ENCODE data around the gene EFNA1. TPM values are rescaled to one million over a fixed set of nuclear protein-coding genes. Genes with fewer than 3 reads are reported as not detected.

EFNA1 gene
- polyA plus RNA-seq, 1 donor: 96.1 TPM

GRCh38 chr1:155083052-155083541 lies 44.6 kb upstream of the EFNA1 start:
- Histone ChIP-seq H3K4me3 (ENCODE audit: low read length) (no peak overlapping the region), H3K36me3 (ENCODE audit: control insufficient read depth, insufficient read depth, low read length) (no peaks in the 10 kb centered on the region), H3K9me3 (ENCODE audit: control insufficient read depth, low read depth, low read length) (peaks cover 13% of the 10 kb centered on the region), H3K4me1 (ENCODE audit: control insufficient read depth, insufficient read depth, low read length) (peaks cover 63% of the 10 kb centered on the region), H3K27ac (ENCODE audit: low read length) (no peak overlapping the region), H3K27me3 (ENCODE audit: control insufficient read depth, insufficient read depth, low read length) (peaks cover 53% of the 10 kb centered on the region)
- DNase-seq: peak; percentile 70 to 83
- WGBS (ENCODE audit: insufficient coverage, low lambda C conversion rate): no CpG with 5 or more reads among the region's 6 CpGs

GRCh38 chr1:155083865-155084721 lies 43.6 kb upstream of the EFNA1 start:
- no peak for DNase-seq
- Histone ChIP-seq H3K36me3 (ENCODE audit: control insufficient read depth, insufficient read depth, low read length) (no peaks in the 10 kb centered on the region), H3K27ac (ENCODE audit: low read length) (no peak overlapping the region), H3K9me3 (ENCODE audit: control insufficient read depth, low read depth, low read length) (peaks cover 13% of the 10 kb centered on the region), H3K27me3 (ENCODE audit: control insufficient read depth, insufficient read depth, low read length) (peaks cover 51% of the 10 kb centered on the region), H3K4me3 (ENCODE audit: low read length) (peak overlapping the region; percentile 74), H3K4me1 (ENCODE audit: control insufficient read depth, insufficient read depth, low read length) (peaks cover 56% of the 10 kb centered on the region)
- no CpG with 5 or more reads among the region's 21 CpGs for WGBS (ENCODE audit: insufficient coverage, low lambda C conversion rate)

GRCh38 chr1:155084722-155085503 lies 42.8 kb upstream of the EFNA1 start:
- DNase-seq: peak; percentile 94 to 99
- WGBS (ENCODE audit: insufficient coverage, low lambda C conversion rate): no CpG with 5 or more reads among the region's 67 CpGs
- Histone ChIP-seq H3K4me1 (ENCODE audit: control insufficient read depth, insufficient read depth, low read length) (peaks cover 51% of the 10 kb centered on the region), H3K4me3 (ENCODE audit: low read length) (peak overlapping the region; percentile 74), H3K27me3 (ENCODE audit: control insufficient read depth, insufficient read depth, low read length) (peaks cover 42% of the 10 kb centered on the region), H3K9me3 (ENCODE audit: control insufficient read depth, low read depth, low read length) (peaks cover 12% of the 10 kb centered on the region), H3K27ac (ENCODE audit: low read length) (peak overlapping the region; percentile 91), H3K36me3 (ENCODE audit: control insufficient read depth, insufficient read depth, low read length) (no peaks in the 10 kb centered on the region)

- H3K4me3 ChIP-seq (ENCODE audit: low read length): peak overlapping the region; percentile 74
- H3K27ac ChIP-seq (ENCODE audit: low read length): peak overlapping the region; percentile 91
- peaks cover 35% of the 10 kb centered on the region for H3K27me3 ChIP-seq (ENCODE audit: control insufficient read depth, insufficient read depth, low read length)
- no CpG with 5 or more reads among the region's 32 CpGs for WGBS (ENCODE audit: insufficient coverage, low lambda C conversion rate)
- peaks cover 44% of the 10 kb centered on the region for H3K4me1 ChIP-seq (ENCODE audit: control insufficient read depth, insufficient read depth, low read length)
- H3K9me3 ChIP-seq (ENCODE audit: control insufficient read depth, low read depth, low read length): peaks cover 6% of the 10 kb centered on the region
- H3K36me3 ChIP-seq (ENCODE audit: control insufficient read depth, insufficient read depth, low read length): no peaks in the 10 kb centered on the region
- DNase-seq: peak in 1 of 2 donors; percentile 66
Observed at GRCh38 chr1:155085504-155086127, 42.1 kb upstream of the EFNA1 start.

GRCh38 chr1:155086128-155086741 lies 41.4 kb upstream of the EFNA1 start:
- Histone ChIP-seq H3K27me3 (ENCODE audit: control insufficient read depth, insufficient read depth, low read length) (peaks cover 29% of the 10 kb centered on the region), H3K36me3 (ENCODE audit: control insufficient read depth, insufficient read depth, low read length) (no peaks in the 10 kb centered on the region), H3K4me3 (ENCODE audit: low read length) (peak overlapping the region; percentile 74), H3K27ac (ENCODE audit: low read length) (no peak overlapping the region), H3K4me1 (ENCODE audit: control insufficient read depth, insufficient read depth, low read length) (peaks cover 41% of the 10 kb centered on the region), H3K9me3 (ENCODE audit: control insufficient read depth, low read depth, low read length) (peaks cover 3% of the 10 kb centered on the region)
- peak in 1 of 2 donors; percentile 62 for DNase-seq
- WGBS (ENCODE audit: insufficient coverage, low lambda C conversion rate): no CpG with 5 or more reads among the region's 24 CpGs

- DNase-seq: no peak
- Histone ChIP-seq H3K36me3 (ENCODE audit: control insufficient read depth, insufficient read depth, low read length) (no peaks in the 10 kb centered on the region), H3K27me3 (ENCODE audit: control insufficient read depth, insufficient read depth, low read length) (peaks cover 21% of the 10 kb centered on the region), H3K4me1 (ENCODE audit: control insufficient read depth, insufficient read depth, low read length) (peaks cover 45% of the 10 kb centered on the region), H3K9me3 (ENCODE audit: control insufficient read depth, low read depth, low read length) (peaks cover 3% of the 10 kb centered on the region), H3K4me3 (ENCODE audit: low read length) (no peak overlapping the region), H3K27ac (ENCODE audit: low read length) (no peak overlapping the region)
- whole genome bisulfite sequencing (ENCODE audit: insufficient coverage, low lambda C conversion rate): no CpG with 5 or more reads among the region's 8 CpGs
Observed at GRCh38 chr1:155086856-155087535, 40.7 kb upstream of the EFNA1 start.

- H3K9me3 ChIP-seq (ENCODE audit: control insufficient read depth, low read depth, low read length): no peaks in the 10 kb centered on the region
- H3K36me3 ChIP-seq (ENCODE audit: control insufficient read depth, insufficient read depth, low read length): no peaks in the 10 kb centered on the region
- no peak overlapping the region for H3K27ac ChIP-seq (ENCODE audit: low read length)
- no CpG with 5 or more reads among the region's 29 CpGs for WGBS (ENCODE audit: insufficient coverage, low lambda C conversion rate)
- DNase-seq: peak; percentile 68 to 79
- no peak overlapping the region for H3K4me3 ChIP-seq (ENCODE audit: low read length)
- no peaks in the 10 kb centered on the region for H3K27me3 ChIP-seq (ENCODE audit: control insufficient read depth, insufficient read depth, low read length)
- peaks cover 20% of the 10 kb centered on the region for H3K4me1 ChIP-seq (ENCODE audit: control insufficient read depth, insufficient read depth, low read length)
Observed at GRCh38 chr1:155091071-155092051, 36.3 kb upstream of the EFNA1 start.

GRCh38 chr1:155092131-155092530 lies 35.5 kb upstream of the EFNA1 start:
- no CpG with 5 or more reads among the region's 6 CpGs for WGBS (ENCODE audit: insufficient coverage, low lambda C conversion rate)
- H3K27ac ChIP-seq (ENCODE audit: low read length): no peak overlapping the region
- H3K4me3 ChIP-seq (ENCODE audit: low read length): no peak overlapping the region
- no peak for DNase-seq
- H3K36me3 ChIP-seq (ENCODE audit: control insufficient read depth, insufficient read depth, low read length): no peaks in the 10 kb centered on the region
- no peaks in the 10 kb centered on the region for H3K27me3 ChIP-seq (ENCODE audit: control insufficient read depth, insufficient read depth, low read length)
- peaks cover 17% of the 10 kb centered on the region for H3K4me1 ChIP-seq (ENCODE audit: control insufficient read depth, insufficient read depth, low read length)
- no peaks in the 10 kb centered on the region for H3K9me3 ChIP-seq (ENCODE audit: control insufficient read depth, low read depth, low read length)

- H3K27ac ChIP-seq (ENCODE audit: low read length): no peak overlapping the region
- H3K9me3 ChIP-seq (ENCODE audit: control insufficient read depth, low read depth, low read length): no peaks in the 10 kb centered on the region
- DNase-seq: no peak
- H3K4me3 ChIP-seq (ENCODE audit: low read length): no peak overlapping the region
- no peaks in the 10 kb centered on the region for H3K36me3 ChIP-seq (ENCODE audit: control insufficient read depth, insufficient read depth, low read length)
- no peaks in the 10 kb centered on the region for H3K27me3 ChIP-seq (ENCODE audit: control insufficient read depth, insufficient read depth, low read length)
- no CpG with 5 or more reads among the region's 12 CpGs for WGBS (ENCODE audit: insufficient coverage, low lambda C conversion rate)
- H3K4me1 ChIP-seq (ENCODE audit: control insufficient read depth, insufficient read depth, low read length): peaks cover 17% of the 10 kb centered on the region
Observed at GRCh38 chr1:155092641-155093040, 35.0 kb upstream of the EFNA1 start.

Data from large intestine (tissue), 3 donors.